ENCODE data around the gene RPS6KA5.
A peak's percentile ranks its signal among the peaks of the same experiment; 100 is the strongest.

Gene RPS6KA5

DNA sequence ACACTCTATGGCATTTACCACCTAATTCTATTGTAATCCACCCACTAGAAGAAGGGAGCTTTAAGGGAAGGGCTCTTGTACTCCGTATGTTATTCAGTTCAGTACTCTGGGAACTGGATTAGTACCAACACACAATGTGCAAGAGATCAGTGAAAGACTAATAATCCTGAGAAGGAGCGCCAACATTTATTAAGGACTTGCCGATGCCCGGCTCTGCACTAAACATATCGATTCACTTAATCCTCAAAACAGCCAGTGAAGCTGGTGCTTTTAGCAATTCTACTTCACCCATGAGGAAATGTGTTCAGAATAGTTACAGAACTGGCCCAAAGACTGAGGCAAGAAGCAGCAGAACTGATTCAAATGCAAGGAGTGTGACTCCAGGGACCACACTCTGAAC lies 80.9 kb downstream of the RPS6KA5 start:
- TF ChIP-seq, protein P1, sequence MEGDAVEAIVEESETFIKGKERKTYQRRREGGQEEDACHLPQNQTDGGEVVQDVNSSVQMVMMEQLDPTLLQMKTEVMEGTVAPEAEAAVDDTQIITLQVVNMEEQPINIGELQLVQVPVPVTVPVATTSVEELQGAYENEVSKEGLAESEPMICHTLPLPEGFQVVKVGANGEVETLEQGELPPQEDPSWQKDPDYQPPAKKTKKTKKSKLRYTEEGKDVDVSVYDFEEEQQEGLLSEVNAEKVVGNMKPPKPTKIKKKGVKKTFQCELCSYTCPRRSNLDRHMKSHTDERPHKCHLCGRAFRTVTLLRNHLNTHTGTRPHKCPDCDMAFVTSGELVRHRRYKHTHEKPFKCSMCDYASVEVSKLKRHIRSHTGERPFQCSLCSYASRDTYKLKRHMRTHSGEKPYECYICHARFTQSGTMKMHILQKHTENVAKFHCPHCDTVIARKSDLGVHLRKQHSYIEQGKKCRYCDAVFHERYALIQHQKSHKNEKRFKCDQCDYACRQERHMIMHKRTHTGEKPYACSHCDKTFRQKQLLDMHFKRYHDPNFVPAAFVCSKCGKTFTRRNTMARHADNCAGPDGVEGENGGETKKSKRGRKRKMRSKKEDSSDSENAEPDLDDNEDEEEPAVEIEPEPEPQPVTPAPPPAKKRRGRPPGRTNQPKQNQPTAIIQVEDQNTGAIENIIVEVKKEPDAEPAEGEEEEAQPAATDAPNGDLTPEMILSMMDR (IDR thresholded peaks at IDR 0.05; ENCODE audit: insufficient read depth, low read depth, low read length, missing control alignments) = no peak
- no peak for DNase-seq (ENCODE audit: low read depth)
- no peak overlapping the region for H3K4me3 ChIP-seq (ENCODE audit: low read length)

DNA sequence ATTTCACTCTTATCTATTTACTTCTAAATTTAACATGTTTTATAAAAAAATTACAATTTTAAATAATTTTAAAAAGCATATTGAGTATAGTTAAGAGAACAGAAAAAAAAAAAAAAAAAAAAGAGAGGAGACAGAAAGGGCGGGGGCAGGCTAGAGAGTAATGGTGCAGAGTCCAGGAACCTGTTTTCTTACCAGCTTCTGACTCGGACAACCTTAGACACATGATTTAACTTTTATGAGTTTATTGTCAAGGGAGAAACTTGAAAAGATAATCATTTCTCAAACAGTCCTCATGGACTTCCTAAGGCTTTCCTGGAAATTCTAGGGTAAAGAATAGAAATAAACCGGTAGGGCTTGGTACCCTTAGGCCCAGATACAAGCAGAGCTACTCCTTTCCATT lies 84.3 kb downstream of the RPS6KA5 start:
- TF ChIP-seq, protein P1 (IDR thresholded peaks at IDR 0.05; ENCODE audit: insufficient read depth, low read depth, low read length, missing control alignments) = no peak
- no peak overlapping the region for H3K4me3 ChIP-seq (ENCODE audit: low read length)
- no peak for DNase-seq (ENCODE audit: low read depth)

DNA sequence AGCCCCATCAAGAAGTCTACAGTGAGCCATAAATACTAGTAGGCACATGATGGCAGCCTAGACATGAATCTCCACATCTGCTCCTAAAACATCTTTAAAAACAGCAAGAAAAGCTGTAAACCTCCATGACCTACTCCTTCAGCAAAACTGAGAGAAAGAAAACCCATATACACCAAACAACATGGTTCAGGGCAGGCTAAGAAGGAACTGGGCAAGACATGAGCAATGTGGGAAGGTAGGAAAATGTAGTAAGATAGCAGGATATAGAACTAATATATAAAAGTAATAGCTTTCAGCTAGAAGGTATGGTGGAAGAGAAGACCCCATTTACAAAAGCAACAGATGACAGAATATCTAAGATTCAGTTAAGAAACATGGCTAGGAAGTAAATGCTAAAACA lies 88.8 kb downstream of the RPS6KA5 start:
- DNase-seq (ENCODE audit: low read depth) = no peak
- TF ChIP-seq, protein P1 (IDR thresholded peaks at IDR 0.05; ENCODE audit: insufficient read depth, low read depth, low read length, missing control alignments) = no peak
- H3K4me3 ChIP-seq (ENCODE audit: low read length) = no peak overlapping the region

DNA sequence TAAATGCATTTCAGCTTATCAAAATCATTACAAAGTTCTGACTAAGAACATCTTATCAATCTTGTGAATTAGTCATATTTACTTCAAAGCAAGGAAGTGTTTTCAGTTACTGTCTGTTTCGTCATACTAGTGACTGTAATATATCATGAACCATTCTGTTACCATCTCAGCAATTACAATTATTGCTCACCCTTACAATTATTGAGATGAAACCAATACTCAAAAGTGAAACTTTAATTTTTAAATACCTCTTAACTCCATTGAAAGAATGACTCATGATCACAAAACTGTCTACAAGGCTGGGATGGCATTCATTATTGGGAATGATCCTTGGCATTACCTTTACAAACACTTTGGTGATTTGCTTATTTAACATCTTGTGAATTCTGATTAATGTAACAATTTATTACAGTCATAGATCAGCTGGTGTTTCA lies 90.3 kb downstream of the RPS6KA5 start:
- TF ChIP-seq, protein P1 (IDR thresholded peaks at IDR 0.05; ENCODE audit: insufficient read depth, low read depth, low read length, missing control alignments) = no peak
- DNase-seq (ENCODE audit: low read depth) = peak; percentile 53
- no peak overlapping the region for H3K4me3 ChIP-seq (ENCODE audit: low read length)

DNA sequence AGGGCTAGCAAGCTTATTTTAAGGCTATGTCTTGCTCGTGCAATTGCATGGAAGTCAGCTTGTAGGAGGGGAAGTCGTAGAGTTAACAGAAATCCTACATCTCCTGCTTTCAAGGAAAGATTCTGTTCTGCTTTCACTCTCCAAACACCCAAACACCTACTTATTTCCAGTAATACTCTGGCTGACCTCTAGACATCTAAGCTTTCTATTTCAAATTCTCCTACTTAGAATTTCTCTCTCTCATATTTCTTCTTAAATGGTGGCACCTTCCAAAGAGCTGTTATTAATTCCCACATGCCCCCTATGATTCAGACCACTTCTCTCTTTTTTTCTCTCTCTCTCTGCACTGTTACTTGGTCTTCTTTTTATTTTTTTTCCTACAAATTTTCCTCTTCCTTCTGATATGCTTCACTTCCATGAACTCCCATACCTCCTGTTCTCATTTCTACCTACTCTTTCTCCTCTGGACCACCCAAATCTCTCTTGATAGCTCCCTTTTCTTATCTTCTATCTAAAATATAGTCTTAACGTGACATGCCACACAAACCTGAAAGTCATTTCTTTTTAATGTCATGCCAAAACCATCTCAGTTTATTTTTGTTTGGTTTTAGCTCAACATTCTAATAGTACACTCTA lies 90.8 kb downstream of the RPS6KA5 start:
- TF ChIP-seq, protein P1 (IDR thresholded peaks at IDR 0.05; ENCODE audit: insufficient read depth, low read depth, low read length, missing control alignments) = no peak
- H3K4me3 ChIP-seq (ENCODE audit: low read length) = no peak overlapping the region
- no peak for DNase-seq (ENCODE audit: low read depth)

DNA sequence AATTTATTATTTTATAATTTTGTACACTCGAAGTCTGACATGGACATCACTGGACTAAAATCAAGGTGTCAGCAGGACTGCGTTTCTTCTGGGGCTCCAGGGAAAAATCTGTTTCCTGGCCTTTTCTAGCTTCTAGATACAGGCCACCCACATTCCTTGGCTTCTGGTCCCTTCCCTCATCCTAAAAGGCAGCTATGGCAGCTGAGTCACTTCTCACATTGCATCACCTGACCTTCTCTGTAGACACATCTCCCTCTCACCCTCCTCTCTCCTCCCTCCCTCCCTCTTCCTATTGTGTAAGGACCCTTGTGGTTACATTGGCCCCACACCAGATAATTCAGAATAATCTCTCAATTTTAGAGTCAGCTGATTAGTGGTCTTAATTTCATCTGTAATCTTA lies 92.4 kb downstream of the RPS6KA5 start:
- DNase-seq (ENCODE audit: low read depth) = no peak
- no peak overlapping the region for H3K4me3 ChIP-seq (ENCODE audit: low read length)
- TF ChIP-seq, protein P1 (IDR thresholded peaks at IDR 0.05; ENCODE audit: insufficient read depth, low read depth, low read length, missing control alignments) = no peak

DNA sequence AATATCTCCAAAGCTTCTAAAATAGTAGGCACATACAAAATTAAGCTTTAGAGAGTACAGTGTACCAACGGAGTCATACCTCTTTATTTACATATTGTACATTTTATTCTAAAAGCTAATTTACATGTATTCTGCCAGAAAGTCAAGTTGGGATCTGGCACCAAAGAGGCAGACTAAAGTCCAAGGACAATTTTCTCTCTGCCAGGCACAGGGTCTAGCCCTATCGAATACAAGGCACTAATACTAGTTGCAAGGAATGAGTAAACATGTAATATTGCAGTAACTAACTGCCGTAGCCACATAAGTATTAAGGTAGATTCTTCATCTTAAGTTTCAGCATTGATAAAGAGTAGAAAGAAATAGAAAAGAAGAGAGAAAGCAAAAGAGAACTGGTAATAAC lies 93.9 kb downstream of the RPS6KA5 start:
- TF ChIP-seq, protein P1 (IDR thresholded peaks at IDR 0.05; ENCODE audit: insufficient read depth, low read depth, low read length, missing control alignments) = no peak
- DNase-seq (ENCODE audit: low read depth) = no peak
- no peak overlapping the region for H3K4me3 ChIP-seq (ENCODE audit: low read length)
